Endodermal cell (in vitro differentiated cells): ENCODE results near the gene AQP5. TPM values are rescaled to one million over a fixed set of nuclear protein-coding genes. Genes with fewer than 3 reads are reported as not detected.
A peak's percentile ranks its signal among the peaks of the same experiment; 100 is the strongest.

Experiments
- DNase-seq: peaks from one replicate; pipeline ENCODE4 v3.0.0-alpha.2; 2017
- H3K27ac ChIP-seq: 2 replicates; pipeline ENCODE4 v1.5.1; 2013; ENCODE audit warnings: mild to moderate bottlenecking, low read depth, low read length, moderate library complexity
- H3K27me3 ChIP-seq: 2 replicates; pipeline ENCODE4 v1.6.1; 2013; ENCODE audit warnings: mild to moderate bottlenecking, low read length, moderate library complexity; ENCODE audit not compliant: insufficient read depth, control insufficient read depth, poor library complexity, severe bottlenecking
- H3K36me3 ChIP-seq: 2 replicates; pipeline ENCODE4 v1.7.0; 2013; ENCODE audit warnings: mild to moderate bottlenecking, low read length, moderate library complexity; ENCODE audit not compliant: control insufficient read depth, insufficient read depth
- H3K4me1 ChIP-seq: one replicate; pipeline ENCODE4 v1.7.0; 2013; ENCODE audit warnings: low read length; ENCODE audit not compliant: control insufficient read depth, insufficient read depth
- H3K4me3 ChIP-seq: 2 replicates; pipeline ENCODE4 v1.5.1; 2013; ENCODE audit warnings: mild to moderate bottlenecking, low read length, moderate library complexity
- H3K9ac ChIP-seq: 2 replicates; pipeline ENCODE4 v1.6.1; 2013; ENCODE audit warnings: mild to moderate bottlenecking, low read length, moderate library complexity; ENCODE audit not compliant: poor library complexity, severe bottlenecking; ENCODE audit errors: extremely low read depth
- H3K9me3 ChIP-seq: 2 replicates; pipeline ENCODE4 v1.6.1; 2013; ENCODE audit warnings: mild to moderate bottlenecking, low read length, moderate library complexity; ENCODE audit not compliant: control insufficient read depth
- H3K27ac Mint-ChIP-seq: 2 replicates; pipeline ENCODE4 v1.8.0; 2020; ENCODE audit warnings: mixed read lengths
- H3K27me3 Mint-ChIP-seq: 2 replicates; pipeline ENCODE4 v1.8.0; 2021; ENCODE audit warnings: mild to moderate bottlenecking, mixed read lengths; ENCODE audit not compliant: insufficient read depth
- H3K36me3 Mint-ChIP-seq: 2 replicates; pipeline ENCODE4 v1.8.0; 2020; ENCODE audit warnings: low read depth, mixed read lengths
- H3K4me1 Mint-ChIP-seq: 2 replicates; pipeline ENCODE4 v1.8.0; 2020; ENCODE audit warnings: mixed read lengths
- H3K4me3 Mint-ChIP-seq: 2 replicates; pipeline ENCODE4 v1.8.0; 2020; ENCODE audit warnings: mild to moderate bottlenecking, moderate library complexity, mixed read lengths
- H3K9me3 Mint-ChIP-seq: 2 replicates; pipeline ENCODE4 v1.8.0; 2020; ENCODE audit warnings: mild to moderate bottlenecking, mixed read lengths
- CTCF ChIP-seq: fragments of 200-600 bp; sonication (generic); conservative IDR thresholded peaks from 2 replicates; pipeline ENCODE4 v1.5.0; 2021; ENCODE audit warnings: antibody characterized with exemption, mild to moderate bottlenecking
- WGBS, 2 experiments: methylation state at CpG; one replicate each; pipeline versions ENCODE4 v1.1.5 to v1.1.7; 2013; ENCODE audit warnings: missing lambda C conversion rate in 2 of 2, mixed read lengths in 1 of 2; ENCODE audit not compliant: insufficient coverage in 1 of 2, insufficient read length in 1 of 2; 5-methylcytosine and 5-hydroxymethylcytosine counted together
- total RNA-seq, 2 donors: library from RNA; stranded (reverse); fragmentation: NEBNext Ultra II Directional in 1 of 2; extraction: Animal tissue kit (Norgen Biotek cat#: 25700) in 1 of 2; gene quantifications; 2 replicates in 1 of 2; 3 replicates in 1 of 2; pipeline ENCODE4 v1.2.1, GENCODE V29; 2021

The AQP5 gene
- total RNA-seq, 2 donors from 2014 or later = 0.62 to 0.77 TPM

GRCh38 chr12:49948866-49949845 is 12.5 kb upstream of the AQP5 start:
- peak; percentile 49 for DNase-seq
- H3K36me3 Mint-ChIP-seq = no peaks in the 10 kb centered on the region
- Histone ChIP-seq H3K27ac (no peak overlapping the region), H3K9ac (no peak overlapping the region), H3K36me3 (no peaks in the 10 kb centered on the region), H3K4me3 (no peak overlapping the region), H3K9me3 (no peaks in the 10 kb centered on the region), H3K27me3 (peaks cover 66% of the 10 kb centered on the region), H3K4me1 (no peaks in the 10 kb centered on the region)
- peaks cover 12% of the 10 kb centered on the region for H3K4me1 Mint-ChIP-seq
- no peak for TF ChIP-seq CTCF
- H3K4me3 Mint-ChIP-seq = no peak overlapping the region
- WGBS, 2 experiments = 96% methylated on average over 11 of the region's 13 CpGs; no CpG with 5 or more reads in 1 of the 2 experiments
- no peak overlapping the region for H3K27ac Mint-ChIP-seq
- peaks cover 95% of the 10 kb centered on the region for H3K27me3 Mint-ChIP-seq
- no peaks in the 10 kb centered on the region for H3K9me3 Mint-ChIP-seq

GRCh38 chr12:49949866-49950265 is 11.8 kb upstream of the AQP5 start:
- Histone ChIP-seq H3K4me1 (peaks cover 5% of the 10 kb centered on the region), H3K27ac (no peak overlapping the region), H3K27me3 (peaks cover 59% of the 10 kb centered on the region), H3K36me3 (no peaks in the 10 kb centered on the region), H3K4me3 (no peak overlapping the region), H3K9ac (no peak overlapping the region), H3K9me3 (no peaks in the 10 kb centered on the region)
- peaks cover 95% of the 10 kb centered on the region for H3K27me3 Mint-ChIP-seq
- H3K4me3 Mint-ChIP-seq = no peak overlapping the region
- H3K27ac Mint-ChIP-seq = no peak overlapping the region
- peaks cover 19% of the 10 kb centered on the region for H3K4me1 Mint-ChIP-seq
- no peaks in the 10 kb centered on the region for H3K36me3 Mint-ChIP-seq
- 97 to 100% methylated on average over 1 to 3 of the region's 3 CpGs for WGBS, 2 experiments
- no peaks in the 10 kb centered on the region for H3K9me3 Mint-ChIP-seq
- no peak for DNase-seq
- no peak for TF ChIP-seq CTCF

- peaks cover 16% of the 10 kb centered on the region for H3K4me1 Mint-ChIP-seq
These were observed 11.1 kb upstream of the AQP5 start, which contains the start of gene AQP2 for GRCh38 chr12:49950273-49951251. TSS of gene AQP2 (plus strand) at chr12:49950737. CDS start at chr12:49950831, 94 bp downstream.

More at GRCh38 chr12:49950273-49951251, 11.1 kb upstream of the AQP5 start, which contains the start of gene AQP2:
- TF ChIP-seq CTCF = no peak
- Mint-ChIP-seq H3K27me3 (peaks cover 91% of the 10 kb centered on the region), H3K36me3 (no peaks in the 10 kb centered on the region), H3K27ac (no peak within 1 kb of the TSS), H3K9me3 (no peaks in the 10 kb centered on the region), H3K4me3 (no peak within 1 kb of the TSS)
- H3K4me1 ChIP-seq = peaks cover 5% of the 10 kb centered on the region
- peak; percentile 52 for DNase-seq
- 93 to 97% methylated on average over 18 to 31 of the region's 32 CpGs for WGBS, 2 experiments
- H3K4me3 ChIP-seq = no peak within 1 kb of the TSS
- no peak within 1 kb of the TSS for H3K9ac ChIP-seq
- peaks cover 58% of the 10 kb centered on the region for H3K27me3 ChIP-seq
- no peaks in the 10 kb centered on the region for H3K36me3 ChIP-seq
- no peak within 1 kb of the TSS for H3K27ac ChIP-seq
- no peaks in the 10 kb centered on the region for H3K9me3 ChIP-seq
